WTC11 (cell line): ENCODE measurements around the gene MALT1. TPM values are rescaled to one million over a fixed set of nuclear protein-coding genes. Genes with fewer than 3 reads are reported as not detected.

ENCODE experiments used
- ATAC-seq: fragments of 200-7000 bp; cut with Tn5 transposase; 2 replicates; pipeline ENCODE4 v1.10.0; 2021; ENCODE audit warnings: mild to moderate bottlenecking, moderate library complexity
- CTCF ChIA-PET: fragments of 300-600 bp; sonication (Branson Sonifier 250); formaldehyde crosslinking; loops from one replicate; lab custom pipeline; 2021; ENCODE audit warnings: antibody characterized with exemption; lab: Charles Lee
- POLR2A ChIA-PET: fragments of 350-600 bp; sonication (Branson Sonifier 250); formaldehyde crosslinking; loops from one replicate; lab custom pipeline; 2021; ENCODE audit warnings: antibody characterized with exemption; lab: Charles Lee
- DNase-seq: peaks from one replicate; pipeline ENCODE4 v3.0.0; 2021; ENCODE audit warnings: low spot score
- H3K27ac Mint-ChIP-seq: 2 replicates; pipeline ENCODE4 v1.8.0; 2021; ENCODE audit warnings: mixed read lengths
- H3K27me3 Mint-ChIP-seq: 2 replicates; pipeline ENCODE4 v1.8.0; 2021; ENCODE audit warnings: low read depth, mild to moderate bottlenecking, moderate library complexity, mixed read lengths
- H3K36me3 Mint-ChIP-seq: 2 replicates; pipeline ENCODE4 v1.8.0; 2021; ENCODE audit warnings: mixed read lengths
- H3K4me1 Mint-ChIP-seq: 2 replicates; pipeline ENCODE4 v1.8.0; 2022; ENCODE audit warnings: mixed read lengths
- H3K4me3 Mint-ChIP-seq: 2 replicates; pipeline ENCODE4 v1.8.0; 2021; ENCODE audit warnings: mild to moderate bottlenecking, moderate library complexity, mixed read lengths
- H3K9me3 Mint-ChIP-seq: 2 replicates; pipeline ENCODE4 v1.8.0; 2021; ENCODE audit warnings: mixed read lengths
- ATF2 ChIP-seq: sonication (generic); formaldehyde crosslinking; IDR thresholded peaks from 2 replicates; pipeline ENCODE4 v1.8.1; 2022; ENCODE audit warnings: low read depth, missing genetic modification reagents, borderline replicate concordance
- ATF6 ChIP-seq: sonication (generic); formaldehyde crosslinking; IDR thresholded peaks from 2 replicates; pipeline ENCODE4 v1.8.1; 2023; ENCODE audit warnings: mild to moderate bottlenecking, missing genetic modification reagents
- CREM ChIP-seq: sonication (generic); formaldehyde crosslinking; IDR thresholded peaks from 2 replicates; pipeline ENCODE4 v1.8.1; 2022; ENCODE audit warnings: mild to moderate bottlenecking, missing genetic modification reagents, moderate library complexity
- E2F1 ChIP-seq: sonication (generic); formaldehyde crosslinking; IDR thresholded peaks from 2 replicates; pipeline ENCODE4 v1.8.0; 2022; ENCODE audit warnings: mild to moderate bottlenecking, missing genetic modification reagents
- ETV6 ChIP-seq: sonication (generic); formaldehyde crosslinking; IDR thresholded peaks from 2 replicates; pipeline ENCODE4 v1.8.1; 2022; ENCODE audit warnings: mild to moderate bottlenecking, missing genetic modification reagents
- IRF1 ChIP-seq: sonication (generic); formaldehyde crosslinking; IDR thresholded peaks from 2 replicates; pipeline ENCODE4 v1.8.0; 2023; ENCODE audit warnings: missing genetic modification reagents
- IRF2 ChIP-seq: sonication (generic); formaldehyde crosslinking; IDR thresholded peaks from 2 replicates; pipeline ENCODE4 v1.8.0; 2022; ENCODE audit warnings: low read depth, missing genetic modification reagents, borderline replicate concordance
- NFYB ChIP-seq: sonication (generic); formaldehyde crosslinking; conservative IDR thresholded peaks from 2 replicates; pipeline ENCODE4 v1.8.0; 2022; ENCODE audit warnings: low read depth, missing genetic modification reagents
- PRDM15 ChIP-seq: sonication (generic); formaldehyde crosslinking; IDR thresholded peaks from 2 replicates; pipeline ENCODE4 v1.8.0; 2022; ENCODE audit warnings: missing genetic modification reagents
- PRRX2 ChIP-seq: fragments of 250-450 bp; sonication (Bioruptor Pico); IDR thresholded peaks from 2 replicates; pipeline ENCODE4 v1.8.0; 2021; ENCODE audit warnings: mild to moderate bottlenecking
- RORB ChIP-seq: fragments of 250-450 bp; sonication (Bioruptor Pico); IDR thresholded peaks from 2 replicates; pipeline ENCODE4 v1.9.0; 2021; ENCODE audit warnings: mild to moderate bottlenecking
- total RNA-seq: library from RNA; stranded (reverse); gene quantifications from 3 replicates; pipeline ENCODE4 v1.2.3, GENCODE V29; 2021

The MALT1 gene
- total RNA-seq, 1 experiment from 2014 or later, result 13.2 TPM

- no peaks in the 10 kb centered on the region; the same call in 1 of the 2 replicates for H3K36me3 Mint-ChIP-seq
- no peaks in the 10 kb centered on the region for H3K27me3 Mint-ChIP-seq
- CTCF ChIA-PET, result no interaction called here
- TF ChIP-seq CREM (CRISPR knock-in tag) (no peak), IRF1 (no peak), RORB (no peak)
- TF ChIP-seq, all 79 proteins: peak for 0
- Mint-ChIP-seq H3K27ac (no peak overlapping the region), H3K4me3 (no peak overlapping the region), H3K9me3 (no peaks in the 10 kb centered on the region), H3K4me1 (no peaks in the 10 kb centered on the region)
- DNase-seq, result no peak
- no peak for ATAC-seq
- POLR2A ChIA-PET, result no interaction called here
Measured at GRCh38 chr18:58730618-58731017, 59.4 kb downstream of the MALT1 start.

- TF ChIP-seq E2F1 (CRISPR knock-in tag), result no peak
- no peak for TF ChIP-seq ETV6 (CRISPR knock-in tag)
- TF ChIP-seq NFYB, result no peak
- Mint-ChIP-seq H3K27me3 (no peaks in the 10 kb centered on the region), H3K36me3 (peaks cover 6% of the 10 kb centered on the region; the same call in 1 of the 2 replicates), H3K27ac (no peak overlapping the region), H3K4me1 (no peaks in the 10 kb centered on the region), H3K4me3 (no peak overlapping the region), H3K9me3 (no peaks in the 10 kb centered on the region)
- POLR2A ChIA-PET, result no interaction called here
- no peak for DNase-seq
- CTCF ChIA-PET, result no interaction called here
- no peak for ATAC-seq
Measured at GRCh38 chr18:58732471-58732870, 61.2 kb downstream of the MALT1 start.

GRCh38 chr18:58733866-58734265 lies 62.6 kb downstream of the MALT1 start:
- Mint-ChIP-seq H3K36me3 (peaks cover 9% of the 10 kb centered on the region), H3K4me1 (no peaks in the 10 kb centered on the region), H3K27ac (no peak overlapping the region), H3K9me3 (no peaks in the 10 kb centered on the region), H3K4me3 (no peak overlapping the region), H3K27me3 (no peaks in the 10 kb centered on the region)
- TF ChIP-seq IRF2 (CRISPR knock-in tag) (no peak), ATF2 (no peak), PRDM15 (CRISPR knock-in tag) (no peak), ATF6 (CRISPR knock-in tag) (no peak)
- ChIA-PET CTCF (interaction anchor here (0.8 kb wide), 1 partner anchor 30 kb away, joined by 3 read pairs; no protein-coding TSS in a partner anchor), POLR2A (no interaction called here)
- ATAC-seq (no peak), DNase-seq (no peak)

GRCh38 chr18:58738322-58738721 lies 67.1 kb downstream of the MALT1 start:
- no peaks in the 10 kb centered on the region for H3K9me3 Mint-ChIP-seq
- no peaks in the 10 kb centered on the region for H3K27me3 Mint-ChIP-seq
- DNase-seq, result no peak
- no peak for TF ChIP-seq PRRX2 (CRISPR knock-in tag)
- TF ChIP-seq, all 79 proteins: peak for 0
- ChIA-PET CTCF (no interaction called here), POLR2A (no interaction called here)
- Mint-ChIP-seq H3K4me1 (no peaks in the 10 kb centered on the region), H3K27ac (no peak overlapping the region), H3K4me3 (no peak overlapping the region), H3K36me3 (peaks cover 9% of the 10 kb centered on the region)
- ATAC-seq, result no peak
